GM18498 (cell line): ENCODE measurements around the gene AZU1.
A peak's percentile ranks its signal among the peaks of the same experiment; 100 is the strongest.

ENCODE experiments used
- ATAC-seq: cut with Tn5 transposase; IDR thresholded peaks from one replicate; pipeline ENCODE4 v1.9.1; 2021; ENCODE audit warnings: mild to moderate bottlenecking, moderate library complexity; ENCODE audit not compliant: unreplicated experiment

AZU1 gene

GRCh38 chr19:796692-797527 is 30.7 kb upstream of the AZU1 start, which contains the start of gene PTBP1:
PTBP1 (plus strand) TSS chr19:797452; CDS start chr19:797498, 46 bp downstream.
- peak; percentile 80 for ATAC-seq

- peak; percentile 46 for ATAC-seq
Measured at GRCh38 chr19:797528-798414, 29.9 kb upstream of the AZU1 start.

- no peak for ATAC-seq
Measured at GRCh38 chr19:798415-799075, 29.1 kb upstream of the AZU1 start.

- ATAC-seq, result no peak
Measured at GRCh38 chr19:799076-799881, 28.4 kb upstream of the AZU1 start.

- no peak for ATAC-seq
Measured at GRCh38 chr19:800360-801029, 27.1 kb upstream of the AZU1 start.

- ATAC-seq, result no peak
Measured at GRCh38 chr19:801030-801860, 26.4 kb upstream of the AZU1 start.

GRCh38 chr19:801861-802497 is 25.7 kb upstream of the AZU1 start:
- ATAC-seq, result no peak

- no peak for ATAC-seq
Measured at GRCh38 chr19:802498-803098, 25.0 kb upstream of the AZU1 start.

GRCh38 chr19:803099-803561 is 24.5 kb upstream of the AZU1 start:
- ATAC-seq, result no peak

- no peak for ATAC-seq
Measured at GRCh38 chr19:803686-804418, 23.8 kb upstream of the AZU1 start.

GRCh38 chr19:804419-805165 is 23.0 kb upstream of the AZU1 start:
- ATAC-seq, result no peak

GRCh38 chr19:805166-805551 is 22.5 kb upstream of the AZU1 start:
- ATAC-seq, result no peak

- no peak for ATAC-seq
Measured at GRCh38 chr19:805600-806550, 21.8 kb upstream of the AZU1 start.

GRCh38 chr19:806815-807421 is 20.7 kb upstream of the AZU1 start:
- ATAC-seq, result no peak
